ENCODE results near the gene TNP1.

TNP1 gene

GRCh38 chr2:216819055-216819454 lies 40.8 kb downstream of the TNP1 start:
- no CpG with 5 or more reads among the region's 3 CpGs for WGBS, 2 donors (ENCODE audit: extremely low coverage in 2 of 2, insufficient read length in 2 of 2, insufficient replicate concordance in 1 of 2)
- Histone ChIP-seq H3K27ac (replicated peaks; ENCODE audit: low read length) (no peak overlapping the region), H3K4me3 (ENCODE audit: low read length in 2 of 2) (no peak overlapping the region), H3K9ac (ENCODE audit: low read depth, low read length, poor library complexity) (no peak overlapping the region), H3K27me3 (ENCODE audit: control insufficient read depth in 3 of 3, insufficient read depth in 3 of 3, low read depth in 1 of 3, low read length in 3 of 3) (no peaks in the 10 kb centered on the region), H2BK12ac (ENCODE audit: low read length) (no peak overlapping the region), H3K4me1 (ENCODE audit: control insufficient read depth in 2 of 2, insufficient read depth in 1 of 2, low read depth in 1 of 2, low read length in 2 of 2) (no peaks in the 10 kb centered on the region), H4K91ac (ENCODE audit: low read depth, low read length, poor library complexity) (no peak overlapping the region), H3K36me3 (replicated peaks in 1 of 2; ENCODE audit: control insufficient read depth in 2 of 2, insufficient read depth in 2 of 2, low read length in 2 of 2) (no peaks in the 10 kb centered on the region), H2BK5ac (ENCODE audit: low read length) (no peak overlapping the region), H3K18ac (ENCODE audit: low read length) (no peak overlapping the region), H4K8ac (ENCODE audit: low read depth, low read length) (no peak overlapping the region), H3K9me3 (replicated peaks in 1 of 2; ENCODE audit: control insufficient read depth in 2 of 2, insufficient read depth in 1 of 2, low read depth in 1 of 2, low read length in 2 of 2) (peaks cover 0 to 5% of the 10 kb centered on the region in 2 donors), H2AK5ac (ENCODE audit: low read depth, low read length) (no peak overlapping the region), H3K79me1 (ENCODE audit: low read depth, low read length) (no peaks in the 10 kb centered on the region), H2BK120ac (ENCODE audit: low read depth, low read length) (no peak overlapping the region), H3K4me2 (ENCODE audit: insufficient read depth, low read length, poor library complexity, severe bottlenecking) (no peak overlapping the region), H3K23ac (ENCODE audit: low read depth, low read length, poor library complexity) (no peak overlapping the region), H2BK15ac (ENCODE audit: low read length) (no peak overlapping the region), H3K4ac (ENCODE audit: low read length) (no peak overlapping the region), H2AFZ (ENCODE audit: low read length) (no peak overlapping the region), H3K14ac (ENCODE audit: low read length) (no peak overlapping the region)
- no peak for DNase-seq (ENCODE audit: low spot score)

- no peak overlapping the region for H2AFZ ChIP-seq (ENCODE audit: low read length)
- H2BK15ac ChIP-seq (ENCODE audit: low read length): peak overlapping the region; percentile 100
- H3K4ac ChIP-seq (ENCODE audit: low read length): no peak overlapping the region
- no peak overlapping the region for H3K4me3 ChIP-seq (ENCODE audit: low read length in 2 of 2)
- H3K9me3 ChIP-seq (replicated peaks in 1 of 2; ENCODE audit: control insufficient read depth in 2 of 2, insufficient read depth in 1 of 2, low read depth in 1 of 2, low read length in 2 of 2): peaks cover 0 to 4% of the 10 kb centered on the region in 2 donors
- H2BK5ac ChIP-seq (ENCODE audit: low read length): peak overlapping the region; percentile 79
- no peaks in the 10 kb centered on the region for H3K79me1 ChIP-seq (ENCODE audit: low read depth, low read length)
- peaks cover 0 to 4% of the 10 kb centered on the region in 2 donors for H3K4me1 ChIP-seq (ENCODE audit: control insufficient read depth in 2 of 2, insufficient read depth in 1 of 2, low read depth in 1 of 2, low read length in 2 of 2)
- peak overlapping the region; percentile 83 for H3K18ac ChIP-seq (ENCODE audit: low read length)
- H3K9ac ChIP-seq (ENCODE audit: low read depth, low read length, poor library complexity): no peak overlapping the region
- no peak for DNase-seq (ENCODE audit: low spot score)
- no peak overlapping the region for H2BK12ac ChIP-seq (ENCODE audit: low read length)
- no peak overlapping the region for H3K4me2 ChIP-seq (ENCODE audit: insufficient read depth, low read length, poor library complexity, severe bottlenecking)
- H2BK120ac ChIP-seq (ENCODE audit: low read depth, low read length): peak overlapping the region; percentile 78
- H3K14ac ChIP-seq (ENCODE audit: low read length): peak overlapping the region; percentile 31
- no peak overlapping the region for H3K27ac ChIP-seq (replicated peaks; ENCODE audit: low read length)
- H4K8ac ChIP-seq (ENCODE audit: low read depth, low read length): peak overlapping the region; percentile 75
- WGBS, 2 donors (ENCODE audit: extremely low coverage in 2 of 2, insufficient read length in 2 of 2, insufficient replicate concordance in 1 of 2): no CpG with 5 or more reads among the region's 30 CpGs
- no peaks in the 10 kb centered on the region for H3K36me3 ChIP-seq (replicated peaks in 1 of 2; ENCODE audit: control insufficient read depth in 2 of 2, insufficient read depth in 2 of 2, low read length in 2 of 2)
- no peaks in the 10 kb centered on the region for H3K27me3 ChIP-seq (ENCODE audit: control insufficient read depth in 3 of 3, insufficient read depth in 3 of 3, low read depth in 1 of 3, low read length in 3 of 3)
- no peak overlapping the region for H4K91ac ChIP-seq (ENCODE audit: low read depth, low read length, poor library complexity)
- H3K23ac ChIP-seq (ENCODE audit: low read depth, low read length, poor library complexity): no peak overlapping the region
- H2AK5ac ChIP-seq (ENCODE audit: low read depth, low read length): peak overlapping the region; percentile 95
Observed at GRCh38 chr2:216810399-216811160, 49.3 kb downstream of the TNP1 start.

Data from neuronal stem cell (in vitro differentiated cells).